WTC11 (cell line): ENCODE results near the gene FXYD7. TPM values are rescaled to one million over a fixed set of nuclear protein-coding genes. Genes with fewer than 3 reads are reported as not detected.
A peak's percentile ranks its signal among the peaks of the same experiment; 100 is the strongest.

ENCODE experiments used
- ATAC-seq: fragments of 200-7000 bp; cut with Tn5 transposase; 2 replicates; pipeline ENCODE4 v1.10.0; 2021; ENCODE audit warnings: mild to moderate bottlenecking, moderate library complexity
- CTCF ChIA-PET: fragments of 300-600 bp; sonication (Branson Sonifier 250); formaldehyde crosslinking; loops from one replicate; lab custom pipeline; 2021; ENCODE audit warnings: antibody characterized with exemption; lab: Charles Lee
- POLR2A ChIA-PET: fragments of 350-600 bp; sonication (Branson Sonifier 250); formaldehyde crosslinking; loops from one replicate; lab custom pipeline; 2021; ENCODE audit warnings: antibody characterized with exemption; lab: Charles Lee
- DNase-seq: peaks from one replicate; pipeline ENCODE4 v3.0.0; 2021; ENCODE audit warnings: low spot score
- H3K27ac Mint-ChIP-seq: 2 replicates; pipeline ENCODE4 v1.8.0; 2021; ENCODE audit warnings: mixed read lengths
- H3K27me3 Mint-ChIP-seq: 2 replicates; pipeline ENCODE4 v1.8.0; 2021; ENCODE audit warnings: low read depth, mild to moderate bottlenecking, moderate library complexity, mixed read lengths
- H3K36me3 Mint-ChIP-seq: 2 replicates; pipeline ENCODE4 v1.8.0; 2021; ENCODE audit warnings: mixed read lengths
- H3K4me1 Mint-ChIP-seq: 2 replicates; pipeline ENCODE4 v1.8.0; 2022; ENCODE audit warnings: mixed read lengths
- H3K4me3 Mint-ChIP-seq: 2 replicates; pipeline ENCODE4 v1.8.0; 2021; ENCODE audit warnings: mild to moderate bottlenecking, moderate library complexity, mixed read lengths
- H3K9me3 Mint-ChIP-seq: 2 replicates; pipeline ENCODE4 v1.8.0; 2021; ENCODE audit warnings: mixed read lengths
- CDX4 ChIP-seq: fragments of 250-450 bp; sonication (Bioruptor Pico); IDR thresholded peaks from 2 replicates; pipeline ENCODE4 v1.9.0; 2021; ENCODE audit warnings: moderate library complexity, mild to moderate bottlenecking, inconsistent platforms, borderline replicate concordance
- E2F4 ChIP-seq: sonication (generic); formaldehyde crosslinking; IDR thresholded peaks from 2 replicates; pipeline ENCODE4 v1.8.1; 2022; ENCODE audit warnings: low read depth, mild to moderate bottlenecking, moderate library complexity, missing genetic modification reagents, borderline replicate concordance
- E2F5 ChIP-seq: sonication (generic); formaldehyde crosslinking; IDR thresholded peaks from 2 replicates; pipeline ENCODE4 v1.8.1; 2022; ENCODE audit warnings: mild to moderate bottlenecking, moderate library complexity, missing genetic modification reagents
- ELF4 ChIP-seq: sonication (generic); formaldehyde crosslinking; IDR thresholded peaks from 2 replicates; pipeline ENCODE4 v1.8.1; 2022; ENCODE audit warnings: low read depth, mild to moderate bottlenecking, moderate library complexity, missing genetic modification reagents
- ESRRA ChIP-seq: sonication (generic); formaldehyde crosslinking; IDR thresholded peaks from 2 replicates; pipeline ENCODE4 v1.8.1; 2022; ENCODE audit warnings: mild to moderate bottlenecking, missing genetic modification reagents, borderline replicate concordance
- IRF2 ChIP-seq: sonication (generic); formaldehyde crosslinking; IDR thresholded peaks from 2 replicates; pipeline ENCODE4 v1.8.0; 2022; ENCODE audit warnings: low read depth, missing genetic modification reagents, borderline replicate concordance
- OVOL2 ChIP-seq: fragments of 250-450 bp; sonication (Bioruptor Pico); IDR thresholded peaks from 2 replicates; pipeline ENCODE4 v1.9.0; 2021; ENCODE audit warnings: mild to moderate bottlenecking, borderline replicate concordance
- SMAD4 ChIP-seq: sonication (generic); formaldehyde crosslinking; IDR thresholded peaks from 2 replicates; pipeline ENCODE4 v1.8.0; 2022; ENCODE audit warnings: mild to moderate bottlenecking, missing genetic modification reagents
- SP1 ChIP-seq: sonication (generic); formaldehyde crosslinking; conservative IDR thresholded peaks from 2 replicates; pipeline ENCODE4 v1.8.1; 2022; ENCODE audit warnings: missing genetic modification reagents
- ZBTB21 ChIP-seq: sonication (generic); formaldehyde crosslinking; IDR thresholded peaks from 2 replicates; pipeline ENCODE4 v1.8.1; 2023; ENCODE audit warnings: mild to moderate bottlenecking, missing genetic modification reagents, borderline replicate concordance
- ZNF138 ChIP-seq: sonication (generic); formaldehyde crosslinking; conservative IDR thresholded peaks from 2 replicates; pipeline ENCODE4 v1.8.1; 2022; ENCODE audit warnings: mild to moderate bottlenecking, moderate library complexity, missing genetic modification reagents
- ZNF416 ChIP-seq: fragments of 250-450 bp; sonication (Bioruptor Pico); IDR thresholded peaks from 2 replicates; pipeline ENCODE4 v1.9.0; 2021; ENCODE audit warnings: mild to moderate bottlenecking, inconsistent platforms
- total RNA-seq: library from RNA; stranded (reverse); gene quantifications from 3 replicates; pipeline ENCODE4 v1.2.3, GENCODE V29; 2021
- TF ChIP-seq, protein P1 (sequence below): sonication (generic); formaldehyde crosslinking; IDR thresholded peaks from 2 replicates; pipeline ENCODE4 v1.8.1; 2023; ENCODE audit warnings: mild to moderate bottlenecking, missing genetic modification reagents
- TF ChIP-seq, protein P2 (sequence below): fragments of 250-450 bp; sonication (Bioruptor Pico); IDR thresholded peaks from 2 replicates; pipeline ENCODE4 v1.8.0; 2021; ENCODE audit warnings: mild to moderate bottlenecking

Gene FXYD7
- total RNA-seq, 1 experiment from 2014 or later = 16.7 TPM

GRCh38 chr19:35135389-35135909, 7.6 kb upstream of the FXYD7 start (continued):
- TF ChIP-seq, protein P1, sequence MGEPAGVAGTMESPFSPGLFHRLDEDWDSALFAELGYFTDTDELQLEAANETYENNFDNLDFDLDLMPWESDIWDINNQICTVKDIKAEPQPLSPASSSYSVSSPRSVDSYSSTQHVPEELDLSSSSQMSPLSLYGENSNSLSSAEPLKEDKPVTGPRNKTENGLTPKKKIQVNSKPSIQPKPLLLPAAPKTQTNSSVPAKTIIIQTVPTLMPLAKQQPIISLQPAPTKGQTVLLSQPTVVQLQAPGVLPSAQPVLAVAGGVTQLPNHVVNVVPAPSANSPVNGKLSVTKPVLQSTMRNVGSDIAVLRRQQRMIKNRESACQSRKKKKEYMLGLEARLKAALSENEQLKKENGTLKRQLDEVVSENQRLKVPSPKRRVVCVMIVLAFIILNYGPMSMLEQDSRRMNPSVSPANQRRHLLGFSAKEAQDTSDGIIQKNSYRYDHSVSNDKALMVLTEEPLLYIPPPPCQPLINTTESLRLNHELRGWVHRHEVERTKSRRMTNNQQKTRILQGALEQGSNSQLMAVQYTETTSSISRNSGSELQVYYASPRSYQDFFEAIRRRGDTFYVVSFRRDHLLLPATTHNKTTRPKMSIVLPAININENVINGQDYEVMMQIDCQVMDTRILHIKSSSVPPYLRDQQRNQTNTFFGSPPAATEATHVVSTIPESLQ (CRISPR knock-in tag) = no peak
- no peak for TF ChIP-seq SP1 (CRISPR knock-in tag)
- TF ChIP-seq, protein P2, sequence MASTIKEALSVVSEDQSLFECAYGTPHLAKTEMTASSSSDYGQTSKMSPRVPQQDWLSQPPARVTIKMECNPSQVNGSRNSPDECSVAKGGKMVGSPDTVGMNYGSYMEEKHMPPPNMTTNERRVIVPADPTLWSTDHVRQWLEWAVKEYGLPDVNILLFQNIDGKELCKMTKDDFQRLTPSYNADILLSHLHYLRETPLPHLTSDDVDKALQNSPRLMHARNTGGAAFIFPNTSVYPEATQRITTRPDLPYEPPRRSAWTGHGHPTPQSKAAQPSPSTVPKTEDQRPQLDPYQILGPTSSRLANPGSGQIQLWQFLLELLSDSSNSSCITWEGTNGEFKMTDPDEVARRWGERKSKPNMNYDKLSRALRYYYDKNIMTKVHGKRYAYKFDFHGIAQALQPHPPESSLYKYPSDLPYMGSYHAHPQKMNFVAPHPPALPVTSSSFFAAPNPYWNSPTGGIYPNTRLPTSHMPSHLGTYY = no peak
- peak; percentile 60; the same call in 1 of the 2 replicates for TF ChIP-seq ZNF416 (CRISPR knock-in tag)

GRCh38 chr19:35136231-35136630, 6.8 kb upstream of the FXYD7 start:
- Mint-ChIP-seq H3K36me3 (peaks cover 4% of the 10 kb centered on the region; the same call in 1 of the 2 replicates), H3K4me3 (no peak overlapping the region), H3K9me3 (peaks cover 12% of the 10 kb centered on the region), H3K27me3 (peaks cover 15% of the 10 kb centered on the region), H3K4me1 (peaks cover 28% of the 10 kb centered on the region), H3K27ac (no peak overlapping the region)
- ChIA-PET CTCF (interaction anchor here (0.7 to 5.2 kb wide), 23 partner anchors 10 to 232 kb away, joined by 3 to 72 read pairs (median 6); partner anchors contain the start of genes FXYD3, FXYD5 and HPN), POLR2A (interaction anchor here (0.6 kb wide), 1 partner anchor 69 kb away, joined by 3 read pairs; no protein-coding TSS in a partner anchor)
- no peak for DNase-seq
- TF ChIP-seq ELF4 = no peak
- no peak for TF ChIP-seq ZNF138
- no peak for TF ChIP-seq SMAD4 (CRISPR knock-in tag)
- TF ChIP-seq ZBTB21 (CRISPR knock-in tag) = no peak
- no peak for TF ChIP-seq CDX4 (CRISPR knock-in tag)
- no peak for TF ChIP-seq OVOL2
- no peak for TF ChIP-seq E2F4 (CRISPR knock-in tag)
- ATAC-seq = no peak

- ChIA-PET POLR2A (no interaction called here), CTCF (interaction anchor here (1.0 to 5.2 kb wide), 6 partner anchors 16 to 88 kb away, joined by 3 to 72 read pairs (median 22); partner anchors contain the start of genes FXYD3 and FXYD5)
- Mint-ChIP-seq H3K27ac (no peak overlapping the region), H3K4me1 (peaks cover 36% of the 10 kb centered on the region), H3K9me3 (peaks cover 12% of the 10 kb centered on the region), H3K4me3 (no peak overlapping the region)
- ATAC-seq (no peak), DNase-seq (no peak)
- TF ChIP-seq E2F5 (CRISPR knock-in tag) = no peak
- no peak for TF ChIP-seq ESRRA (CRISPR knock-in tag)
- TF ChIP-seq IRF2 (CRISPR knock-in tag) = no peak
- no peak for TF ChIP-seq SP1 (CRISPR knock-in tag)
- TF ChIP-seq, all 79 proteins: peak for 0
- Mint-ChIP-seq H3K27me3 (peaks cover 15% of the 10 kb centered on the region), H3K36me3 (peaks cover 4% of the 10 kb centered on the region; the same call in 1 of the 2 replicates)
These were observed 5.9 kb upstream of the FXYD7 start for GRCh38 chr19:35136977-35137702.
